Vagina (tissue), 2 donors: ENCODE measurements around the gene CHD9NB.

Experiments
- CTCF ChIP-seq, 3 experiments: fragments of 450-650 bp in 2 of 3; fragments of 200-600 bp in 1 of 3; sonication (generic) in 1 of 3; IDR thresholded peaks; one replicate each; pipeline ENCODE4 v1.5.1; 2017 to 2019; ENCODE audit warnings: antibody characterized with exemption in 3 of 3, mild to moderate bottlenecking in 2 of 3, moderate library complexity in 2 of 3
- POLR2A ChIP-seq, 2 donors: fragments of 450-650 bp; IDR thresholded peaks; one replicate each; pipeline ENCODE4 v1.6.1; 2017; ENCODE audit warnings: antibody characterized with exemption in 2 of 2, mild to moderate bottlenecking in 2 of 2, moderate library complexity in 2 of 2

- TF ChIP-seq CTCF (IDR thresholded peaks at IDR 0.05) (no peak), POLR2A (IDR thresholded peaks at IDR 0.05) (no peak)
Observed at GRCh38 chr16:53094013-53094630, 41.4 kb upstream of the CHD9NB start.
